ENCODE measurements around the gene CYP19A1. TPM values are rescaled to one million over a fixed set of nuclear protein-coding genes. Genes with fewer than 3 reads are reported as not detected.

Gene CYP19A1
- total RNA-seq, 1 donor from 2014 or later: not detected

DNA sequence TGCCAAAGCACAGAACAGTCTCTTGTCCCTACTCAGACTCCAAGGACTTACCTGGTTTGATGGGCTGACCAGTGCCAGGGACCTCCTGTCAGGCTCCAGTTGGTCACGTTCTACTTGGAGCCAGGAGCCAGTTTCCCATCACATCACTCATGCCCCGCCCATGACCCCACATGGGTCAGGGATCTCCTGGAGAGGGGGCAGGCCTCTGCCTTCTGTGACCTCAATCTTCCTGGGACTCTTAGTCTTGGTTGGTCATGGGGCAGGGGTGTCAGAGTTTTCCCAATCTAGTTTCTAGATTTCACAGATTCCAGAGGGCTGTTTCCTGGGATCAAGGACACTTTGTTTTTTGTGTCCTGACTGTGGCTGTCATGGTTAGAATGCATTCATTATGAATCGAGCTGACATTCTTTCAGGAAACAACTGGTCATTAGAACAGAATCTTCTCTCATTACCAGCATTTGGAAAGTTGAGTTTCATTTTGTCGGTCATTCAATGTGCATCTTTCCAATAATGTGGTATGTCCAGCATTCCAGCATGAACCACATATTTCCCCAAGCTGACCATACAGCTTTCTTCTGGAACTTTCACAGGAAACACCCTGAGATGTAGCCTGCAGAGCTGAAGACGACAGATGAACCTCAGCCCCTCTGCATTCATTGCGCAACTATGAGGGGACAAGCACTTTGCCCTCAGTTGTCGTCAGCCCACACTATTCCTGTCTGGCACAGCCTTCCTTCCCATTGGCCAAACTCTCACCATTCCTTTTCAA is 19.8 kb downstream of the CYP19A1 start:
- Histone ChIP-seq H3F3A (ENCODE audit: low read depth) (no peaks in the 10 kb centered on the region), H3K27me3 (no peaks in the 10 kb centered on the region), H3K9me3 (ENCODE audit: low read depth) (no peaks in the 10 kb centered on the region), H3K4me2 (no peak overlapping the region), H3K9ac (no peak overlapping the region), H3K27ac (no peak overlapping the region), H3K4me3 (no peak overlapping the region), H3K36me3 (no peaks in the 10 kb centered on the region), H2AFZ (replicated peaks) (no peak overlapping the region), H3K79me2 (ENCODE audit: low read depth) (no peaks in the 10 kb centered on the region), H3K4me1 (peaks cover 5% of the 10 kb centered on the region), H4K20me1 (ENCODE audit: low read depth) (no peaks in the 10 kb centered on the region)
- Mint-ChIP-seq H3K4me1 (no peaks in the 10 kb centered on the region), H3K27me3 (ENCODE audit: insufficient read depth, low read depth) (peaks cover 4% of the 10 kb centered on the region), H3K4me3 (no peak overlapping the region), H3K36me3 (no peaks in the 10 kb centered on the region), H3K9me3 (no peaks in the 10 kb centered on the region), H3K27ac (no peak overlapping the region)
- TF ChIP-seq EZH2 (IDR thresholded peaks at IDR 0.05): no peak
- DNase-seq (ENCODE audit: low spot score): no peak

- Histone ChIP-seq H4K20me1 (ENCODE audit: low read depth) (no peaks in the 10 kb centered on the region), H3F3A (ENCODE audit: low read depth) (no peaks in the 10 kb centered on the region), H3K4me1 (no peaks in the 10 kb centered on the region), H3K4me3 (no peak overlapping the region), H3K9me3 (ENCODE audit: low read depth) (no peaks in the 10 kb centered on the region), H3K27me3 (no peaks in the 10 kb centered on the region), H3K36me3 (no peaks in the 10 kb centered on the region), H3K27ac (no peak overlapping the region), H3K79me2 (ENCODE audit: low read depth) (no peaks in the 10 kb centered on the region), H3K9ac (no peak overlapping the region), H3K4me2 (no peak overlapping the region), H2AFZ (replicated peaks) (no peak overlapping the region)
- no peak for TF ChIP-seq EZH2 (IDR thresholded peaks at IDR 0.05)
- TF ChIP-seq EZH2phosphoT487 (IDR thresholded peaks at IDR 0.05): no peak
- TF ChIP-seq CTCF (IDR thresholded peaks at IDR 0.05): no peak
- Mint-ChIP-seq H3K9me3 (no peaks in the 10 kb centered on the region), H3K4me1 (peaks cover 7% of the 10 kb centered on the region), H3K27me3 (ENCODE audit: insufficient read depth, low read depth) (peaks cover 7% of the 10 kb centered on the region), H3K4me3 (no peak overlapping the region), H3K27ac (no peak overlapping the region), H3K36me3 (no peaks in the 10 kb centered on the region)
- no peak for DNase-seq (ENCODE audit: low spot score)
Observed at GRCh38 chr15:51316636-51317035, 21.8 kb downstream of the CYP19A1 start.

GRCh38 chr15:51315726-51316125 is 22.7 kb downstream of the CYP19A1 start:
- Mint-ChIP-seq H3K9me3 (no peaks in the 10 kb centered on the region), H3K4me1 (peaks cover 7% of the 10 kb centered on the region), H3K27ac (no peak overlapping the region), H3K4me3 (no peak overlapping the region), H3K27me3 (ENCODE audit: insufficient read depth, low read depth) (peaks cover 7% of the 10 kb centered on the region), H3K36me3 (no peaks in the 10 kb centered on the region)
- Histone ChIP-seq H2AFZ (replicated peaks) (no peak overlapping the region), H3K9me3 (ENCODE audit: low read depth) (no peaks in the 10 kb centered on the region), H3K4me1 (no peaks in the 10 kb centered on the region), H3F3A (ENCODE audit: low read depth) (no peaks in the 10 kb centered on the region), H3K4me3 (no peak overlapping the region), H3K27me3 (no peaks in the 10 kb centered on the region), H3K4me2 (no peak overlapping the region), H4K20me1 (ENCODE audit: low read depth) (no peaks in the 10 kb centered on the region), H3K36me3 (no peaks in the 10 kb centered on the region), H3K9ac (no peak overlapping the region), H3K27ac (no peak overlapping the region), H3K79me2 (ENCODE audit: low read depth) (no peaks in the 10 kb centered on the region)
- DNase-seq (ENCODE audit: low spot score): no peak
- TF ChIP-seq EZH2 (IDR thresholded peaks at IDR 0.05): no peak
- TF ChIP-seq CTCF (IDR thresholded peaks at IDR 0.05): no peak
- no peak for TF ChIP-seq EZH2phosphoT487 (IDR thresholded peaks at IDR 0.05)
